Cardiac septum (tissue), 1 donor: ENCODE data around the gene RECQL5. TPM values are rescaled to one million over a fixed set of nuclear protein-coding genes. Genes with fewer than 3 reads are reported as not detected.
"Not testable (repeated sequence)": the region's sequence is repeated elsewhere in the genome, so short reads cannot be mapped to it uniquely, and the experiment has no call there.

ENCODE experiments used
- DNase-seq: peaks from one replicate; pipeline ENCODE4 v3.0.0-alpha.2; 2020; ENCODE audit warnings: low spot score
- intact Hi-C: fragments of 100-400 bp; cut with DNase I; formaldehyde crosslinking; loops from one replicate; pipeline ENCODE4 v1.14.0; 2022
- total RNA-seq: library from RNA; stranded (reverse); fragmentation: NEBNext Ultra II Directional; extraction: Animal tissue kit (Norgen Biotek cat#: 25700); gene quantifications from one replicate; pipeline ENCODE4 v1.2.1, GENCODE V29; 2021
- donor health status: DM: no; HTN: no; CAD: no.

RECQL5 gene
- total RNA-seq, 1 donor from 2014 or later = 11.3 TPM

DNA sequence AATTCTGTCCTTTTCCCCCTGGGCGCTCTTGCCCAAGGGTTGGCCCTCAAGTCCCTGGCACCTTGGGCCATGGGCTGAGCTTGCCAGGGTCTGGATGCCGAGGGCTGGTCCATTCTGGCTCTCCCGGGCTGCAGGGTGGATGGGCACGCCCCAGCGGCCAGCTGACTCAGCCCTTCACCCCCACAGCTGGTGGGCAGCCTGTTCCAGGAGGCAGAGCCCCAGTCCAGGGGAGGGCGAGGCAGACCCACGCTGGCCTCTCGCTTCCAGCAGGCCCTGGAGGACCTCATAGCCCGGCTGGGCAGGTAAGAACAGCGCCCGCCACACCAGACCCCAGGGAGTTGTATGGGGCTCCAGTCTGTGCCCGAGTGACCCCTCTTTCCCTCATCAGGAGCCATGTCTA lies 64.3 kb downstream of the RECQL5 start:
- DNase-seq = no peak
- intact Hi-C loops = no loop called here

DNA sequence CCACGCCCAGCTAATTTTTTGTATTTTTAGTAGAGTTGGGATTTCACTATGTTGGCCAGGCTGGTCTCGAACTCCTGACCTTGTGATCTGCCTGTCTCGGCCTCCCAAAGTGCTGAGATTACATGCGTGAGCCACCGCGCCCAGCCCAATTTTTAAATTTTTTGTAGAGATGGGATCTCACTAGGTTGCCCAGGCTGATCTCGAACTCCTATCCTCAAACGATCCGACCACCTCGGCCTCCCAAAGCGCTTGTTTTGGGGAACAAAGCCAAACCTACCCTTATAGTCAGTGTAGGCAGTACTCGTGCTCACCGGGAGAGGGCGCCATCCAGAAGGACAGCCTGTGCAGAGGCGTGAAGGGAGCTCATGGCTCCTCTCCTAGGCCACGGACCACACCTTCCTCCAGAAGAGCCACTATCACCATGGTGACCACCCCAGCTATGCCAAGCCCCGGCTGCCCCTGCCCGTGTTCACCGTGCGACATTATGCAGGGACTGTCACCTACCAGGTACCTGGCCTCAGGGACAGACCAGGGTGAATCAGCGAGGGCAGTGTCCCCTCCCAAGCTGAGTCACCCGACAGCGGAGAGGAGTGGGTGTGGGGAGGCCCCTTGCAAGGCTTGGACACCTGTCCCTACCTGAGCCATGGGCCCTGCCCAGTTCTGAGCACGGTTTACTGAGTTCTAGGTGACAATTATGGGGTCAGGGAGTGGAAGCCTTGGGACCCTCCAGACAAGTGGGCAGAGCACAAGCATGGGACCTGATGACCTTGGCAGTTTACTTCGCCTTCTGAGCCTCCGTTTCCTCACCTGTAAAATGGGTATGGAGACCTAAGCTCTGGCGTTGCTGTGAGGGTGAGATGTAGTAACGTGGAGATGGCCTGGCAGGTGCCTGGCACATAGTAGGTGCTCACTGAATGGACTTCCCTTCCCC lies 65.6 kb downstream of the RECQL5 start:
- intact Hi-C loops = no loop called here
- no peak for DNase-seq

DNA sequence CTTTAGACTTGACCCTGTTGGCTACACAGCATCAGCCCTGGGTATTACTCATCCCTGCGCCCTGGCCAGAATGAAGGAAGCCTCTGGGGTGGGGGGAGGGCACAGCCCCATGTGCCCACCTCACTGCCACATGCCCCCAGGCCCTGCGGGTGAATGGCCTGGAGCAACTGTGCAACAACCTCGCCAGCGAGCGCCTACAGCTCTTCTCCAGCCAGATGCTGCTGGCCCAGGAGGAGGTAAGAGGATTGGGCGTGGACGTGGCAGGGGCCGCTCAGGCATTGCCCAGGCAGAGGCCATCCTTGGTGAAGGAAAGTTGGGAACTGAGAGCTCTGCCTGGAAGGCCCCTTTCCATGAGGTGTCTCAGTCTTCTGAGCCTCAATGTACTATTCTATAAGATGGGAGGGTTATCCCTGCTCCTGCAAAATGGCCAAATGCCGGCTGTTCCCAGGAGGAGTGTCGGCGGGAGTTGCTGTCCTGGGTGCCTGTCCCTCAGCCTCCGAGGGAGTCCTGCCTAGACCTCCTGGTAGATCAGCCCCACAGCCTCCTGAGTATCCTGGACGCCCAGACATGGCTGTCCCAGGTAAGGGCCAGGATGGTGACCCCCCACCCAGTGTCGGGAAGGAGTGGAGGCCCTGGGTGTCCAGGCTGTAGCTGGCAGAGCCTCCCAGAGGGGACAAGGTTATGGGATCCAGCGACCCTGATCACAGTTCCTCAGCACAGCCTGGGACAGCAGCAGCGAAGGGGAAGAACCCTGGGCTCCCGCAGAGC lies 70.5 kb downstream of the RECQL5 start:
- intact Hi-C loops = no loop called here
- DNase-seq = no peak

DNA sequence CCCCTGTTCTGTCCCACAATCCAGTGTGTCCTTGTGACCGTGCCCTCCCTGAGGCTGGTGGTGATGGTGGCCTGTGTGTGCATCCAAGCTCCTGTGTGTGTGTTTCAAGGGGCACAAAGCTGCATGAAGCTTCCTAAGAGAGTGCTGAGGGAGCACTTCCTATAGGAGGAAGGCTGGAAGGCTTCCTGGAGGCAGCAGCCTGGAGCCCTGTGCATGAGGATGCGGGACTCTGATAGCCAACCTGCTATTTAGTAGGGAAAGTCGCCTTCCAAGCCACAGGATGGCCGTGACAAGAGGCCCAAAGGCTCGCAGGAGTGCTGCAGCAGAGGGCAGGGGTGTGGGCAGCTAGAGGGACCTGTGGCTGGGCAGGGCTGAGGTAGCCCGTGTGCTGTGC lies 71.0 kb downstream of the RECQL5 start:
- no peak for DNase-seq
- intact Hi-C loops = no loop called here

DNA sequence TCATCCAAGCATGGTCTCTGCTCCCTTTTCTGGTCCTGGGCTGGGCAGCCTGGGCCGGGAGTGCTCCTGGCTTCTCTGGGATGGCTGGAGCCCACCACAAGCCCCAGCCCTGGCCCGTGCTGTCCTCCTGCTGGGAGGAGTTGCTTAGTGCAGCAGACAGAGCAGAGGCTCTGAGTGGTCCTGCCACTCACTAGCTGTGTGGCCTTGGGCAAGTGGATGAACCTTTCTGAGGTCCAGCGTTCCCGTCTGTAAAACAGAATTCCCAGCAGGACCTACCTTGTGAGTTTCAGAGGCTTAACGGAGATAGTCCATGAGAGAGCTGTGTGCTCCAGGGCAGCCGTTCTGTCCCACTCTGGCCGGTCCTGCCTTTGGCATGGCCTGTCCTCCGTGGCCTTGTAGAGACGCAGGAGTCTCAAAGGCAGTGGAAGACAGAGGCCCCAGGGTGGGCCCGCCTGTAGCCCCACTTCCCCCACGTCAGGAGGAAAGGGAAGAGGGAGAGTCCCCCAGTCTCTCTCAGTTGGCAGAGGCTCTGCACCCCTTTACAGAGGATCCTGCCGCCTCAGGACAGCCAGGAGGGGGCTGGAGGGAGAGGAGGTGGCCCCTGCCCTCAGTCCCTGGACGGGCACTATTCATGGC lies 71.6 kb downstream of the RECQL5 start:
- intact Hi-C loops = no loop called here

DNA sequence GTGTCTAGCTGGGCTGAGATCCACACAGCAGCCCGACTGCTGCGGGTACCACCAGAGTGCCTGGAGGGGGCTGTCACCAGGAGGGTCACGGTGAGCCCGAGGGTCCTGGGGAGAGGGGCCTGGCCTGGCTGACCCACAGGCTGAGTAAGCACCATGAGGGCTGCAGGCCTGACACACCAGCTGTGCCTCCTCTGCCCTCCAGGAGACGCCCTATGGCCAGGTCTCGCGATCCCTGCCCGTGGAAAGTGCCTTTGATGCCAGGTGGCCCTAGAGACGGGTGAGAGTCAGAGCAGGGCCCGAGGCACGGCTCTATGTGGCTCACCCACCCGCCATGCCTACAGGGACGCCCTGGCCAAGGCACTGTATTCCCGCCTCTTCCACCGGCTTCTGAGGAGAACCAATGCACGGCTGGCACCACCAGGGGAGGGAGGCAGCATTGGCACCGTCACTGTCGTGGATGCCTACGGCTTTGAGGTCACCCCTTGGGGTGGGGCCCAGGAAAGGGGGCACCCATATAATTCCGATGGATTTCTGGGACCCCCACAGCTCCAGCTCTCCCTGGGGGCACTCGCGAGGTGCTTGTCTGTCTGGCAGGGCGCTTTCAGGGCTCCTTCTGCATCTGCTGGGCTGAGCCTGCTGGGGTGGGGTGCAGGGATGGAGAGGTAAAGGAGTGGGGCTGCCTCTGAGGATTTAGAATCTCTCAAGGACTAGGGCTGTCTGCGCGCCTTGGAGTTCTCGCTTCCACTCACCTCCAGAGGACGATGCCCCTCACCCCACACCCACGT lies 72.3 kb downstream of the RECQL5 start:
- no peak for DNase-seq

More for the DNA sequence above, 71.6 kb downstream of the RECQL5 start:
- DNase-seq = no peak

DNA sequence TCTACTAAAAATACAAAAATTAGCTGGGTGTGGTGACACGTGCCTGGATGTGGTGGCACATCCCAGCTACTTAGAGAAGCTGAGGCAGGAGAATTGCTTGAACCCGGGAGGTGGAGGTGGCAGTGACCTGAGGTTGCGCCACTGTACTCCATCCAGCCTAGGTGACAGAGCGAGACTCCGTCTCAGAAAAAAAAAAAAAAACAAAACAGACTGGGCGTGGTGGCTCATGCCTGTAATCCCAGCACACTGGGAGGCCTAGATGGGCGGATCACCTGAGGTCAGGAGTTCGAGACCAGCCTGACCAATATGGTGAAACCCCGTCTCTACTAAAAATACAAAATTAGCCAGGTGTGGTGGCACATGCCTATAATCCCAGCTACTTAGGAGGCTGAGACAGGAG lies 73.5 kb downstream of the RECQL5 start:
- intact Hi-C loops, DNase-seq: not testable (repeated sequence)

More for the DNA sequence above, 72.3 kb downstream of the RECQL5 start:
- intact Hi-C loops = no loop called here

DNA sequence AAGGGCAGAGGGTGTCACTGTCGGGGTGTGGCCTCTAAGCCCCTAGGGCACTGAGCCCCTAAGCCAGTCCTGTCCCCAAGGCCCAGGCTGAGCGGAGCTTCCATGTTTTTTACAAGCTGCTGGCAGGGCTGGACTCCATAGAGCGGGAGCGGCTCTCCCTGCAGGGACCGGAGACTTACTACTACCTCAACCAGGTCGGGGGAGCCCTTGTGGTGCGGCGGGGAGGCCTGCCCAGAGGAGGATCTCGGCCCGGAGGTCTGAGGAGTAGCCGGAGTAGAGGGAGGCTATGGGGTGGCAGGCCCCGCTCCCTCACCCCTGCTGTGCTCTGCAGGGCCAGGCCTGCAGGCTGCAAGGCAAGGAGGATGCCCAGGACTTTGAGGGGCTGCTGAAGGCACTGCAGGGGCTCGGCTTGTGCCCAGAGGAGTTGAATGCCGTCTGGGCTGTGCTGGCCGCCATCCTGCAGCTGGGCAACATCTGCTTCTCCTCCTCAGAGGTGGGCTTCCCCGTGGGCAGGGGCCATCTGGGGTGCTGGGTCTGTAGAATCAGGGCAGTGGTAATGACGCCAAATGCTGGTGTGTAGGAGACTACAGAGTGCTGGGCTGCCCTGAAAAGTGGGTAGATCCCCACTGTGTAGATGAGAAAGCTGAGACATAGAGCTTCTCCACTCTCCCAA lies 74.5 kb downstream of the RECQL5 start:
- intact Hi-C loops = no loop called here
- DNase-seq = no peak

DNA sequence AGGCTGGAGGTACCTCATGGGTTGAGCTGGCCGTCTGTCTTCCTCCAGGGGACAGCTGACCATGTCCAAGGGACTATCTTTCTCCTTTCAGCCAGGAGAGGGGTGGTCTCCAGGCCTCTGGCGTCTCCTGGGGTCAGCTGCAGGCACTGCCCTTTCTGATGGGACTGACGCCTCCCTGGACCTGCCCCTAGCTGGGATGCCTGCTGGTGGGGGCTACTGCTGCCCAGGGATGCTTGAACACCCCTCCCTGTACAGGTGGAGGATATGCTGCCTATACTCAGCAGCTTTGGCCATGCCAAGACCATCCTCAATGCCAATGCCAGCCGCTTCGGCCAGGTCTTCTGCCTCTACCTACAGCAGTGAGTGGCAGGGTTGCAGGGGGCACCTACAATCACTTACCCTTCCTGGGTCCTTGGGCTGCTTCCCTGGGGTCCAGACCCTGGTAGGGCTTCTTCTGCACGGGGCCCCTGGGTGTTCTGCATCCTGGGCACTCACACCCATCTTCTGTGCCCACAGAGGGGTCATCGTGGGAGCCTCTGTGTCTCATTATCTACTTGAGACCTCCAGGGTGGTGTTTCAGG lies 75.1 kb downstream of the RECQL5 start:
- no peak for DNase-seq
- intact Hi-C loops = no loop called here

DNA sequence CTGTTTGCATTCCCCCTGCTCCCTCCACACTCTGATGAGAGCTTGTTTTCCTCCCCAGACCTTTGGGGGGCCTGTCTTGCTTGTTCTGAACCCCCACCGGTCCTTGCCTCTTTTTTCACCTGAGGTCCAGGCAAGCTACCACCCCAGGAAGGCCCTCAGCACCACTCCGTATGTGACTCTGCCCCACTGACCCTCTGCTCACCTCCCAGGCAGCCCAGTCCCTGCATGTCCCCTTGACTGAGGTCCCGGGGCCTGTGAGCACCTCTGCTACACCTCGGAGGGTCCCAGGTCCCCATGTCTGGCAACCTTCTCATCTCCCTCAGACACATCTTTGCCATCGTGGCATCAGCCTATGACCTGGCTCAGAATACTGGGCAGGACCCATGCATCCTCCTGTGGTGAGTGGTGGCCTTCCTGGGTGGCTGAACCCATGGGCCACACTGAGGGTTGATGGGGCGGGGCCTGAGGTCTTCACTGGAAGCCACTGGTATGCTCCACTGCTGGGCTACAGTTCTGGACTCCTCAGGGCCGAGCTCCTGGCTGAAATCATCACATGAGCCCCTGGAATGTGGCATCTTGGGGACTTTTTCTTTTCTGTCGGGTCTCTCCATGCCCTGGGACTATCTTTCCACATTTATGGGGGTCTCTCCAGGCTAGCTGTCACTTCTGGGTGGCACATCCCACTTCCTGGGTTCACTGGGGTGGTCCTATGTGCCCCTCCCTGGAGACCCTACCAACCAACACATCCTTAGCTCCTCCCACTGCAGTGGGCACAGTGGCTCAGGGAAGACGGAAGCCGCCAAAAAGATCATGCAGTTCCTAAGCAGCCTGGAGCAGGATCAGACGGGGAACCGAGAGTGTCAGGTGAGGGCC lies 75.9 kb downstream of the RECQL5 start:
- intact Hi-C loops = no loop called here
- DNase-seq = no peak

DNA sequence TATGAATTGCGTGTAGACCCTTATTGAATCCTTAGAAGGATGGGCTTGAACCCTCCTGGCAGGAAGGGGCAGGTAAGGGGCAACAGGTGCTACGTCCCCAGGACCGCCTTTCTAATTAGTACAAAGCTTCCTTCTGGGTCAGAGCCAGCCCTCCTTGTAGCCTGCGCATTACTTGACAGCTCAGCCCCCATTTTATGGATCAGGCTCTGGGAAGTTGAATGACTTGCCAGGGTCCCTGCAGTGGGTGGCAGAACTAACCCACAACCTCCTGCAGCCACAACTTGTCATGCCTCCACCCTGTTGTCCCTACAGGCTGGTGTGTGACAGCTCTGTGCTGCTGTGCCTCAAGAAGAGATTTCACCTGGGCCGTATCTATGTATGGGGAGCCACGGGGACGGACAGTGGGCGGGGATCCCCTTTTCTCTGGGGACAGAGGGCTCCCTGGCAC lies 76.6 kb downstream of the RECQL5 start:
- DNase-seq = no peak
- intact Hi-C loops = no loop called here

DNA sequence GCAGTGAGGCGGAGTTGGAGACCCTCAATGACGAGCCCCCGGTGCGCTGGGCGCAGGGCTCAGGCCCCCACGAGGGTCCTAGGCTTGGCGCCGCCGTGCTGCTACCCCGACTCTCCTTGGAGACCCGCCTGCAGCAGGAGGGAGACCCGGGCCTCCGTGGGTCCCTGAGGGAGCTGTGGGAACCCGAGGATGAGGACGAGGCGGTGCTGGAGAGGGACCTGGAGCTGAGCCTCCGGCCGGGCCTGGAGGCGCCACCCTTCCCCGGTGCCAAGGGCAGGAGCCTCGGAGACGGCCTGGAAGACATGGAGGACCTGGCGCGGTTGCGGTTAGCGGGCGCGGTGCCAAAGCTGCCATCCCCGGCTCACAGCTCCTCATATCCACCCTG lies 77.0 kb downstream of the RECQL5 start:
- intact Hi-C loops = loop anchor here (5.0 kb wide), 1 partner anchor 73 kb away; the partner anchor contains the start of genes CASKIN2 and TSEN54
- DNase-seq = no peak

DNA sequence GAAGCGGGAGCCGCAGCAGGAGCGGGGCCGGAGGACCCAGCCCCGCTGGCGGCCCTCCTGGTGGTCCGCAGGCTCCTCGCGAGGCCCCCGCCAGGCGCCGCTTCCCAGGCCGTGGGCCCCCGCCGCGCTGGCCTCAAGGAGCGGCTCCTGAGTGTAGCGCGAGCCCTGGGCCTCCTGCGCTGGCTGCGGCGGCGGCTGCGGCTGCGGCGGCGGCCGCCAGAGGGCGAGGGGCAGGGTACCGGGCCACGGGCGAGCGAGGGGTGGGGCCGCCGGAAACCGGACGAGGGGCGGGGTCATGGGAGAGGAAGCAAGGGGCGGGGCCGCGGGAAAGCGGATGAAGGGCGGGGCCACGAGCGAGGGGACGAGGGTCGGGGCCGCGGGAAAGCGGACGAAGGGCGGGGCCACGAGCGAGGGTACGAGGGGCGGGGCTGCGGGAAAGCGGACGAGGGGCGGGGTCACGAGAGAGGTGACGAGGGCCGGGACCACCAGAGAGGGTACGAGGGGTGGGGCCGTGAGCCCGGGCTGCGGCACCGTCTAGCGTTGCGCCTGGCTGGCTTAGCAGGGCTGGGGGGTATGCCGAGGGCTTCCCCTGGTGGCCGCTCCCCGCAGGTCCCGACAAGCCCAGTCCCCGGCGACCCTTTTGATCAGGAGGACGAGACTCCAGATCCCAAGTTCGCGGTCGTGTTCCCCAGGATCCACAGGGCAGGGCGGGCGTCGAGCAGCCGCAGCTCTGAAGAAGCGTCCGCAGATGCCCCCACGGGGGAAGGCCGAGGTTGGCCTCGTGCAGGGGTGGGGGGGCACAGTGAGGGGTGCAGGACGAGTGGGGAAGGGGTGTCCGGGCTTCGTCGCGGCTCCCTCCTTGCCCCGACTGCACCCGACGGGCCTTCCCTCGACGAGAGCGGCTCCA lies 77.7 kb downstream of the RECQL5 start:
- intact Hi-C loops = loop anchor here (5.0 kb wide), 1 partner anchor 72 kb away; the partner anchor contains the start of genes CASKIN2 and TSEN54
- peak; percentile 99 for DNase-seq

DNA sequence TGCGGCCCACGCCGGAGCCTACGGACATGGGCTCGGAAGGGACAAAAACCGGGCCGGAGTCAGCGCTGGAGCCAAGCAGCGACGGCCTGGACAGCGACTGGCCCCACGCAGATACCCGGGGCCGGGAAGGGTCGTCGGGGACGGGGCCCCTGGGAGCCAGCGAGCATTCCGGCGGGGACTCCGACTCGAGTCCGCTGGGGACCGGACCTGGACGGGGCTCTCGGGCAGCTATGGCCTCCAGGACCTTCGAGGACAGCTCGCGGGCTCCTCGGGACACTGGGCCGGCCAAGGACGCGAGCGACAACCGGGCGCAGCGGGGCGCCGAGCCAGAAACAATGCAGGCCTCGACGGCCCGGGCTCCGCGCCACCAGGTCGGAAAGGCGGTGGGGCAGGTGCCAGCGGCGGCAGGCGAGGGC lies 78.3 kb downstream of the RECQL5 start:
- no peak for DNase-seq
- intact Hi-C loops = loop anchor here (1.0 to 5.0 kb wide), 2 partner anchors 71 to 162 kb away; partner anchors contain the start of genes CASKIN2 and TSEN54

DNA sequence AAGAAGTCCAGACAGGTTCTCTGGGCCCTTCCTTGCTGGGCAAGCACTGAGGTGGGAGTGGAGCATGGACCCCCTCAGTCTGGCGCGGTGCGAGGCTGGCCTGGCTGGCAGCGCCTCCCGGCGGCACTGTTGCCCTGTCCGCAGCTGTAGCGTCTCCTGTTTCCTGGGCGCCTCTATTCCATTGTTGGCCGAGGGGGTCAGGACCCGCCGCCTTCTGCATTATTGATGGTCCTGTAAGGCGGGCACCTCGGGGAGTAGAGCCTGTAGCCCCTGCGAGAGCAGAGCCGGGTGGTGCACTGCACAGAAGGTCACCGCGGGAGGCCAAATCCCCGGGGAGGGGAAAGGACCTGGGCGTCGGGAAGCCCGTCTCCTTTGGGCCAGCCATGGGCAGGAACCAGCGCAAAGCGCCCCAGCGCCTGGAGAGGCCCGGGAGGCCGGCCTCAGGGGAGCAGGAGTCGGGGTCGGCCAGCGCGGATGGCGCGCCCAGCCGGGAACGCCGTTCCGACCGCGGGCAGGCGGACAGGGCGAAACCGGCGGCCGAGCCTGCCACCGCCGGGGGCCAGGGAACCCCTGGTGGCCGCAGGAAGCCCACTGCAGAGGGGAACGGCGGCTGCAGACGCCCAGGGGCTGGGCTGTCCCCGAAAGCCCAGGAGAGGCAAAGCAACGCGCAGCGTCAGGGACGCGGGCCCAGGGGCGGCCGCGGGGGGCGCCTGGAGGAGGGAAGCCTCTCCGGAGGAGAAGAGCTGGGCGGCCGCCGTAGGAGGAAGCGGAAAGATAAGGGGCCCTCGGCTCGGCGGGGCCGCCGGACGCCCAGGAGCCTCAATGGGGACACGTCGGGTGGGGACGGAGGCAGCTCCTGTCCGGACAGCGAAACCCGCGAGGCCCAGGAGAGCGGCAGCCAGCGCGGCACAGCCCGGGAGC lies 79.0 kb downstream of the RECQL5 start, which contains the start of gene MYO15B:
TSS of gene MYO15B (plus strand) at position 126 of the 921 bp plus-strand sequence. CDS start at position 384, 258 bp downstream.
- DNase-seq = peak; percentile 87
- intact Hi-C loops = loop anchor here (1.0 to 5.0 kb wide), 2 partner anchors 71 to 162 kb away; partner anchors contain the start of genes CASKIN2 and TSEN54
